K562 (cell line): Measurements from ENCODE around the gene RASIP1. TPM values are rescaled to one million over a fixed set of nuclear protein-coding genes. Genes with fewer than 3 reads are reported as not detected.

Source experiments
- ATF7 ChIP-seq: fragments of 450-650 bp; IDR thresholded peaks from 2 replicates; pipeline ENCODE4 v1.7.1; 2014; ENCODE audit warnings: mild to moderate bottlenecking, moderate library complexity
- HDAC2 ChIP-seq: fragments of 450-650 bp; IDR thresholded peaks from 2 replicates; pipeline ENCODE4 v1.6.1; 2016; ENCODE audit warnings: mild to moderate bottlenecking
- NR3C1 ChIP-seq: sonication (generic); formaldehyde crosslinking; IDR thresholded peaks from 2 replicates; pipeline ENCODE4 v1.8.1; 2022; ENCODE audit warnings: missing genetic modification reagents
- POLR3G ChIP-seq: IDR thresholded peaks from 2 replicates; pipeline ENCODE4 v1.6.1; 2011; ENCODE audit not compliant: insufficient read length, insufficient replicate concordance; ENCODE audit errors: extremely low read depth
- RBFOX2 ChIP-seq: fragments of 200-400 bp; formaldehyde crosslinking; IDR thresholded peaks from 2 replicates; pipeline ENCODE4 v1.6.1; 2017; ENCODE audit warnings: low read depth, mild to moderate bottlenecking, low read length, moderate library complexity
- SMARCA5 ChIP-seq: fragments of 450-650 bp; IDR thresholded peaks from 2 replicates; pipeline ENCODE4 v1.6.1; 2016
- SP1 ChIP-seq: sonication (generic); formaldehyde crosslinking; IDR thresholded peaks from 2 replicates; pipeline ENCODE4 v1.8.1; 2022; ENCODE audit warnings: mild to moderate bottlenecking, missing genetic modification reagents
- YY1 ChIP-seq, 3 experiments: IDR thresholded peaks; 2 replicates each; pipeline ENCODE4 v1.6.1; 2011; ENCODE audit warnings: low read length in 2 of 3, mild to moderate bottlenecking in 2 of 3, moderate library complexity in 2 of 3, borderline replicate concordance in 1 of 3, control low read depth in 1 of 3, low read depth in 1 of 3; ENCODE audit not compliant: insufficient read depth in 3 of 3, insufficient replicate concordance in 2 of 3, control insufficient read depth in 1 of 3, insufficient read length in 1 of 3; ENCODE audit errors: extremely low read depth in 1 of 3
- ZNF124 ChIP-seq: sonication (generic); formaldehyde crosslinking; IDR thresholded peaks from 2 replicates; pipeline ENCODE4 v1.8.1; 2022; ENCODE audit warnings: missing genetic modification reagents
- ZNF778 ChIP-seq: fragments of 450-650 bp; formaldehyde crosslinking; IDR thresholded peaks from 2 replicates; pipeline ENCODE4 v1.4.0; 2020; ENCODE audit warnings: mild to moderate bottlenecking, moderate library complexity
- polyA plus RNA-seq, 8 experiments: library from polyadenylated mRNA; depleted of rRNA in 4 of 8; stranded (reverse) in 5 of 8; unstranded in 3 of 8; fragments of >200 nt; fragmentation: Nextera tagmentation in 2 of 8; fragmentation: Illumina TruSeq in 1 of 8; extraction: Ambion mirVana in 2 of 8; extraction: Trizol in 1 of 8; gene quantifications; 2 replicates each; pipeline versions ENCODE4 v1.2.1 to v1.2.3, GENCODE V29; 2011 to 2014; ENCODE audit warnings: inconsistent platforms in 1 of 8, missing spikeins in 1 of 8
- total RNA-seq, 7 experiments: library from RNA; depleted of rRNA in 6 of 7; stranded (reverse); fragments of >200 nt in 6 of 7; fragmentation: Illumina TruSeq in 2 of 7; extraction: Trizol in 2 of 7; gene quantifications; 2 replicates each; pipeline versions ENCODE4 v1.2.1 to v1.2.3, GENCODE V29; 2011 to 2021; ENCODE audit warnings: low replicate concordance in 1 of 7
- TF ChIP-seq, protein P1 (sequence below): sonication (generic); formaldehyde crosslinking; IDR thresholded peaks from 2 replicates; pipeline ENCODE4 v1.8.0; 2022; ENCODE audit warnings: missing genetic modification reagents, mild to moderate bottlenecking, borderline replicate concordance
- TF ChIP-seq, protein P2 (sequence below): fragments of 250-450 bp; sonication (Bioruptor Pico); IDR thresholded peaks from 2 replicates; pipeline ENCODE4 v1.8.0; 2021; ENCODE audit warnings: mild to moderate bottlenecking, moderate library complexity
- TF ChIP-seq, protein P3 (sequence below): fragments of 450-650 bp; formaldehyde crosslinking; conservative IDR thresholded peaks from 2 replicates; pipeline ENCODE4 v1.4.0; 2022; ENCODE audit warnings: mild to moderate bottlenecking, missing genetic modification characterization

The RASIP1 gene
- total and polyA plus RNA-seq, 9 of the 15 experiments (the other 6 are each of a cell fraction or from before 2014, with no cell fraction given), result 0.20 to 4.7 (median 1.5) TPM

DNA sequence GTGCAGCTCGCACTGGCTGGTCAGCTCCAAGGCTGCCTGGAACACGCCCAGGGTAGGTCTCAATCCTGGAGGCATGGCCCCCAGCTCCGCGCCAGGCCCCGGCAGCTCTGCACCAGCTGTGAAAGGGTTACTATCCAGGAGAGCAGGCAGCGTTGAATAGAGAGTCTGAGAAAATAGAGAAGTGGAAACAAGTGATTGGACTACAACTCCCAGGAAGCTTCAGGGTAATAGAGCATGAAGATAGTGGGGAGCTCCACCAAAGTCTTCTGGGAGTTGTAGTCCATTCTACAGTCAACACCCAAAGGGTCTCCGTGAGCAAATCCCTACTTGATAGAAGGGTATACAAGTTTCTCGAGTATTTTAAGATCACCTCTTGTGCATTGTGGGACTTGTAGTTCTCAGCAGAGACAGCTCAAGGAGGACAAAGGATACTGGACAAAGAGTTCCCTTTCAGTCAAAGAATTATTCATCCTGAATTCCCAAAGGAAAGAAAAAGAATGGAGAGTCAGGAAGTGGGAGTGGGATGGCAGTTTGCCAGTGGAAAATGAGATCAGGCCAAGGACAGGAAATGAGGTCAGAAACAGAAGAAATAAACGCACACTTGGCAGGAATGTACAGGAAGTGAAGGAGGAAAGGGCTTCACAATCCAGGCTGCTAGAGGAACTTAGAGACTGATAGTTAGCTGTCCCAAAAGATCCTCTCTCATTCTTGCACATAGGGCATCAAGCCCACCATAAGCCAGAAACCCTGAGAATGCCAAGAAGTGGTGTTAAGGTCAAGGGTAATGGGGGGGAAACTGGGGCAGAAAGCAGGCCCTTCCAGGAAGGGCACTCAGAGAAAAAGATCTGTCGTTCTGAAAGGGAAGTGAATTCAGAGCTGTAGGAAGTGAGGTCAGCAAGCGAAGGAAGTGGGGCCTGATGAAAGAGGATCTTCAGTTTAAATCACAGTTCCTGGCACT, 15.3 kb downstream of the RASIP1 start (continued):
- TF ChIP-seq, protein P1, sequence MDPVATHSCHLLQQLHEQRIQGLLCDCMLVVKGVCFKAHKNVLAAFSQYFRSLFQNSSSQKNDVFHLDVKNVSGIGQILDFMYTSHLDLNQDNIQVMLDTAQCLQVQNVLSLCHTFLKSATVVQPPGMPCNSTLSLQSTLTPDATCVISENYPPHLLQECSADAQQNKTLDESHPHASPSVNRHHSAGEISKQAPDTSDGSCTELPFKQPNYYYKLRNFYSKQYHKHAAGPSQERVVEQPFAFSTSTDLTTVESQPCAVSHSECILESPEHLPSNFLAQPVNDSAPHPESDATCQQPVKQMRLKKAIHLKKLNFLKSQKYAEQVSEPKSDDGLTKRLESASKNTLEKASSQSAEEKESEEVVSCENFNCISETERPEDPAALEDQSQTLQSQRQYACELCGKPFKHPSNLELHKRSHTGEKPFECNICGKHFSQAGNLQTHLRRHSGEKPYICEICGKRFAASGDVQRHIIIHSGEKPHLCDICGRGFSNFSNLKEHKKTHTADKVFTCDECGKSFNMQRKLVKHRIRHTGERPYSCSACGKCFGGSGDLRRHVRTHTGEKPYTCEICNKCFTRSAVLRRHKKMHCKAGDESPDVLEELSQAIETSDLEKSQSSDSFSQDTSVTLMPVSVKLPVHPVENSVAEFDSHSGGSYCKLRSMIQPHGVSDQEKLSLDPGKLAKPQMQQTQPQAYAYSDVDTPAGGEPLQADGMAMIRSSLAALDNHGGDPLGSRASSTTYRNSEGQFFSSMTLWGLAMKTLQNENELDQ, result no peak
- TF ChIP-seq YY1 (IDR thresholded peaks at IDR 0.05; ENCODE audit: borderline replicate concordance in 1 of 3, control insufficient read depth in 1 of 3, extremely low read depth in 1 of 3, insufficient read depth in 3 of 3, insufficient read length in 1 of 3, insufficient replicate concordance in 2 of 3, low read depth in 1 of 3, low read length in 2 of 3), result no peak
- peak; percentile 79 for TF ChIP-seq ATF7
- no peak for TF ChIP-seq POLR3G
- no peak for TF ChIP-seq ZNF124 (CRISPR knock-in tag)
- TF ChIP-seq, protein P2, sequence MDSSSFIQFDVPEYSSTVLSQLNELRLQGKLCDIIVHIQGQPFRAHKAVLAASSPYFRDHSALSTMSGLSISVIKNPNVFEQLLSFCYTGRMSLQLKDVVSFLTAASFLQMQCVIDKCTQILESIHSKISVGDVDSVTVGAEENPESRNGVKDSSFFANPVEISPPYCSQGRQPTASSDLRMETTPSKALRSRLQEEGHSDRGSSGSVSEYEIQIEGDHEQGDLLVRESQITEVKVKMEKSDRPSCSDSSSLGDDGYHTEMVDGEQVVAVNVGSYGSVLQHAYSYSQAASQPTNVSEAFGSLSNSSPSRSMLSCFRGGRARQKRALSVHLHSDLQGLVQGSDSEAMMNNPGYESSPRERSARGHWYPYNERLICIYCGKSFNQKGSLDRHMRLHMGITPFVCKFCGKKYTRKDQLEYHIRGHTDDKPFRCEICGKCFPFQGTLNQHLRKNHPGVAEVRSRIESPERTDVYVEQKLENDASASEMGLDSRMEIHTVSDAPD (CRISPR knock-in tag), result no peak
- TF ChIP-seq RBFOX2, result no peak
- no peak for TF ChIP-seq HDAC2
- no peak for TF ChIP-seq SMARCA5
- no peak for TF ChIP-seq SP1 (CRISPR knock-in tag)
- no peak for TF ChIP-seq ZNF778 (CRISPR knock-in tag)
- TF ChIP-seq, protein P3, sequence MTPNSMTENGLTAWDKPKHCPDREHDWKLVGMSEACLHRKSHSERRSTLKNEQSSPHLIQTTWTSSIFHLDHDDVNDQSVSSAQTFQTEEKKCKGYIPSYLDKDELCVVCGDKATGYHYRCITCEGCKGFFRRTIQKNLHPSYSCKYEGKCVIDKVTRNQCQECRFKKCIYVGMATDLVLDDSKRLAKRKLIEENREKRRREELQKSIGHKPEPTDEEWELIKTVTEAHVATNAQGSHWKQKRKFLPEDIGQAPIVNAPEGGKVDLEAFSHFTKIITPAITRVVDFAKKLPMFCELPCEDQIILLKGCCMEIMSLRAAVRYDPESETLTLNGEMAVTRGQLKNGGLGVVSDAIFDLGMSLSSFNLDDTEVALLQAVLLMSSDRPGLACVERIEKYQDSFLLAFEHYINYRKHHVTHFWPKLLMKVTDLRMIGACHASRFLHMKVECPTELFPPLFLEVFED (CRISPR knock-in tag), result no peak
- no peak for TF ChIP-seq NR3C1
